GM19240 (cell line): ENCODE results near the gene KIR2DL1.
"Not testable (repeated sequence)": the region's sequence is repeated elsewhere in the genome, so short reads cannot be mapped to it uniquely, and the experiment has no call there.

Source experiments
- DNase-seq: peaks from one replicate; pipeline ENCODE4 v3.0.0; 2011; ENCODE audit warnings: low spot score; ENCODE audit not compliant: insufficient read length

KIR2DL1 gene

DNA sequence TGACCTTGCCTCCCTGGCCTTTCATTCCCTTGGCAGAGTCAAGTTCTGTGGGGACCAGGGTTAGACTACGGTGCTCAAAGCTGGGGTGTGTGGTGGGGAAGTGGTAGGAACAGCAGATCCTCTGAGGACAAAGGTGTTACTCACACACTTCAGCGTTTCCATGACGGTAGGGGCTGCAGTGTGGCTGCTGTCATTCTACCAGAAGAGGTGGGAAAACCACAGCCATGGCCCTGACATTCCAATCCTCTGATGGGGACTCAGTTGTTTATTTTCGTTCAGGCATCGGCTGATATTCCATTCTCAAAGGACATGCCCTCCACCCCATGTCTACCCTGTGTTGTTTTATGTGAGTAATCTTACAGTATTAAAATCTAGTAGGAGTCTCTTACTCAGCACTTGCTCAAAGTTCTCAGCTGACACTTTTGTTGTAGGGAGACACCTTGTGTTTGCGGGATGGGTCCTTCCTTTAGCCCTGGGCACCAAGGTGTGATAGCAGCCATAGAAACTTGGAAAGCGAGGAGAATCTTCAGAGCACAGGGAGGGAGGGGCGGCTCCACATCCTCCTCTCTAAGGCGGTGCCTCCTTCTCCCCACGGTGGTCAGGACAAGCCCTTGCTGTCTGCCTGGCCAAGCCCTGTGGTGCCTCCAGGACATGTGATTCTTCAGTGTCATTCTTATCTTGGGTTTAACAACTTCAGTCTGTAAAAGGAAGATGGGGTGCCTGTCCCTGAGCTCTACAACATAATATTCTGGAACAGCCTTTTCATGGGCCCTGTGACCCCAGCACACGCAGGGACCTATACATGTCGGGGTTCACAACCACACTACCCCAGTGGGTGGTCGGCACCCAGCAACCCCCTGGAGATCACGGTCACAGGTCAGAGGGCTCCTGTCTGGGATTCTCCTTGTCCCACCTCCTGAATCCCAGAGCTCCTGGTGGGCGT, 1.7 kb downstream of the KIR2DL1 start:
- DNase-seq, result not testable (repeated sequence)

GRCh38 chr19:54772666-54773065, 3.1 kb downstream of the KIR2DL1 start:
- DNase-seq, result not testable (repeated sequence)

DNA sequence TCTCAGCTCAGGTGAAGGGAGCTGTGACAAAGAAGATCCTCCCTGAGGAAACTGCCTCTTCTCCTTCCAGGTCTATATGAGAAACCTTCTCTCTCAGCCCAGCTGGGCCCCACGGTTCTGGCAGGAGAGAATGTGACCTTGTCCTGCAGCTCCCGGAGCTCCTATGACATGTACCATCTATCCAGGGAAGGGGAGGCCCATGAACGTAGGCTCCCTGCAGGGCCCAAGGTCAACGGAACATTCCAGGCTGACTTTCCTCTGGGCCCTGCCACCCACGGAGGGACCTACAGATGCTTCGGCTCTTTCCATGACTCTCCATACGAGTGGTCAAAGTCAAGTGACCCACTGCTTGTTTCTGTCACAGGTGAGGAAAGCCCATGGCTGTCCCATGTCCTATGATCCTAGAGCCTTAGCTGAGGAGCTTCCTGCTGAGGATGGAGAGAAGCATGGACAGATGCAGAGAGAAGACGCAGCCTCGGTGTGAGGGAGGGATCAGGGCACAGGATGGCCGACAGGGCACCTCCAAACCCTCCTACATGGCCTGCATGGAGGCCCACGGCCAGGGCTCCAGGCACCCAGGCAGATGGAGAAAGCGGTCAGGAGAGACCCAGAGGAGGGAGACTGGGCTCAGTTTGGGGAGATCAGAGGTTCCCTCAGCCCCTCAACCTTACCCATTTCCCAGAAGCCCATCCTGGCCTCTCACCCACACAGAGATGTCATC, 5.7 kb downstream of the KIR2DL1 start:
- DNase-seq, result not testable (repeated sequence)

- not testable (repeated sequence) for DNase-seq
Observed at GRCh38 chr19:54775830-54776229, 6.2 kb downstream of the KIR2DL1 start.

GRCh38 chr19:54777851-54778250, 8.3 kb downstream of the KIR2DL1 start:
- DNase-seq, result not testable (repeated sequence)

GRCh38 chr19:54778896-54779295, 9.3 kb downstream of the KIR2DL1 start:
- not testable (repeated sequence) for DNase-seq

GRCh38 chr19:54782916-54783315, 13.3 kb downstream of the KIR2DL1 start:
- DNase-seq, result not testable (repeated sequence)

DNA sequence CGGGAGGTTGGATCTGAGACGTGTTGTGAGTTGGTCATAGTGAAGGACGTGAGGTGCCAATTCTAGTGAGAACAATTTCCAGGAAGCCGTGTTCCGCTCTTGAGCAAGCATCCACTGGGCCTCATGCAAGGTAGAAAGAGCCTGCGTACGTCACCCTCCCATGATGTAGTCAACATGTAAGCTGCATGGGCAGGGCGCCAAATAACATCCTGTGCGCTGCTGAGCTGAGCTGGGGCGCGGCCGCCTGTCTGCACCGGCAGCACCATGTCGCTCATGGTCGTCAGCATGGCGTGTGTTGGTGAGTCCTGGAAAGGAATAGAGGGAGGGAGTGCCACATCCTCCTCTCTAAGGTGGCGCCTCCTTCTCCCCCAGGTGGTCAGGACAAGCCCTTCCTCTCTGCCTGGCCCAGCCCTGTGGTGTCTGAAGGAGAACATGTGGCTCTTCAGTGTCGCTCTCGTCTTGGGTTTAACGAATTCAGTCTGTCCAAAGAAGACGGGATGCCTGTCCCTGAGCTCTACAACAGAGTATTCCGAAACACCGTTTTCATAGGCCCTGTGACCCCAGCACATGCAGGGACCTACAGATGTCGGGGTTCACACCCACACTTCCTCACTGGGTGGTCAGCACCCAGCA, 16.6 kb downstream of the KIR2DL1 start:
- not testable (repeated sequence) for DNase-seq

DNA sequence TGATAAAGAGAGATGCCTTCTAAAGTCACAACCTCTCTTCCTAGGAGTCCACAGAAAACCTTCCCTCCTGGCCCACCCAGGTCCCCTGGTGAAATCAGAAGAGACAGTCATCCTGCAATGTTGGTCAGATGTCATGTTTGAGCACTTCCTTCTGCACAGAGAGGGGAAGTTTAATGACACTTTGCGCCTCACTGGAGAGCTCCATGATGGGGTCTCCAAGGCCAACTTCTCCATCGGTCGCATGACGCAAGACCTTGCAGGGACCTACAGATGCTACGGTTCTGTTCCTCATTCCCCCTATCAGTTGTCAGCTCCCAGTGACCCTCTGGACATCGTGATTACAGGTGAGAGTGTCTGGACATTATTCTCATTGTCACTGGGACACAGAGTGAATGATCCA, 18.6 kb downstream of the KIR2DL1 start:
- not testable (repeated sequence) for DNase-seq

DNA sequence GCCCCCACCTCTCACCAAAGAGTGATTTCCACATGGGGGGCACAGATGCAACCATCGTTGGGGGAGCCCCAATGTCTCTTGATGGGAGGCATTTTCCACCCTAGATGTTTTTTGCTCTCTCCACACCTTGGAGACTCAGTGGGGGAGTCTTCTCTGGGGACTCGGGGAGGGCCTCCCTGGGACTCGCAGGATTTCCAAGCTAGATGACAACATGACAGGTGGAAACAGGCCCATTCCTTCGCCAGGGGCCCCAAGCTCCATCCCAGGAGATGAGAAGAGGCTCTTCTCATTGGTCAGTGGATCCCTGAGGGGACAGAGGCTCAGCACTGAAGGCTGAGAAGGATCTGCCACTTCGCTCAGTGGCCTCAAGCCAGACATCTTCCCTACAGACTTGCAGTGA, 21.1 kb downstream of the KIR2DL1 start:
- DNase-seq, result no peak

- DNase-seq, result no peak
Observed at GRCh38 chr19:54791476-54791875, 21.9 kb downstream of the KIR2DL1 start.

DNA sequence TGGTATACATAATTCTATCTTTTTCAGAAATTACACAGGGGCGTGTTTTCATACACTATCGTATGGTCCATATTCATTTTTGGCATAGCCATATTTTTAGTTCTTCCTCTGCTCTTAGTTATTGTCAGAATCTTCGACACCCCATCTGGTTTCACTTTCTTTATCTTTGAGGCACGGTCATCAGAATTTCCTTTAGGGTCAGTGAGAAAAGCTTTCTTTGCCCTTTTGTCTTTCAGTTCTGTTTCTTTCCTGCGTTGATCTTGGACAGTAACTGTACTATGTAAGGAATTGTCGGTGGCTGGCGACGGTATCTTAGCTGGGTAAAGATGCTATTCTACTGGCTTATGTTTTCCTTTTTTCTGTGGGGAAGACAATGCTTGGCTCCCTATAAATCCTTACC, 23.2 kb downstream of the KIR2DL1 start:
- no peak for DNase-seq

- DNase-seq, result no peak
Observed at GRCh38 chr19:54795758-54796157, 26.2 kb downstream of the KIR2DL1 start.

GRCh38 chr19:54803410-54803809, 33.8 kb downstream of the KIR2DL1 start, which contains the start of gene KIR2DL4:
KIR2DL4 (plus strand) TSS chr19:54803610; CDS start chr19:54803652, 42 bp downstream.
- DNase-seq, result no peak

GRCh38 chr19:54804101-54804500, 34.5 kb downstream of the KIR2DL1 start:
- no peak for DNase-seq

- DNase-seq, result no peak
Observed at GRCh38 chr19:54804571-54804970, 35.0 kb downstream of the KIR2DL1 start.

GRCh38 chr19:54805665-54806515, 36.3 kb downstream of the KIR2DL1 start:
- no peak for DNase-seq

DNA sequence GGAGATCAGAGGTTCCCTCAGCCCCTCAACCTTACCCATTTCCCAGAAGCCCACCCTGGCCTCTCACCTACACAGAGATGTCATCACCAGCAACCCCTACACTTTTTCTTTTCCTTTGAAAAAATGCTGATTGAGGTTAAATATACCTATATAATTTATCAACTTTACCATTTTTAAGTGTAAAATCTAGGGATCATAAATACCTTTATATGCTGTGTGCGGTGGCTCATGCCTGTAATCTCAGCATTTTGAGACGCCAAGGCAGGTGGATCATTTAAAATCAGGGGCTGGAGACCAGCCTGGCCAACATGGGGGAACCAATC, 36.9 kb downstream of the KIR2DL1 start:
- DNase-seq, result no peak

GRCh38 chr19:54814571-54814970, 45.0 kb downstream of the KIR2DL1 start:
- not testable (repeated sequence) for DNase-seq

- DNase-seq, result not testable (repeated sequence)
Observed at GRCh38 chr19:54816251-54816650, 46.7 kb downstream of the KIR2DL1 start, which contains the start of gene KIR3DL1. KIR3DL1 (plus strand) TSS chr19:54816468.
